HEK293 (cell line): ENCODE data around the gene TNFAIP1.

ENCODE experiments used
- OSR2 ChIP-seq: fragments of 450-650 bp; formaldehyde crosslinking; IDR thresholded peaks from 2 replicates; pipeline ENCODE4 v1.5.1; 2016; ENCODE audit warnings: missing biosample characterization, missing genetic modification characterization
- PRDM1 ChIP-seq: fragments of 450-650 bp; formaldehyde crosslinking; IDR thresholded peaks from 2 replicates; pipeline ENCODE4; 2016; ENCODE audit warnings: missing biosample characterization, missing genetic modification characterization
- SCRT1 ChIP-seq: fragments of 450-650 bp; formaldehyde crosslinking; IDR thresholded peaks from 2 replicates; pipeline ENCODE4 v1.5.1; 2016; ENCODE audit warnings: missing biosample characterization, missing genetic modification characterization, borderline replicate concordance
- SETDB1 ChIP-seq: IDR thresholded peaks from one replicate; pipeline ENCODE4 v1.6.1; 2017; ENCODE audit warnings: mild to moderate bottlenecking, low read length, moderate library complexity, mixed read lengths; ENCODE audit not compliant: insufficient read length
- YY1 ChIP-seq: fragments of 450-650 bp; formaldehyde crosslinking; IDR thresholded peaks from 2 replicates; pipeline ENCODE4 v1.5.1; 2018; ENCODE audit warnings: missing biosample characterization, missing genetic modification characterization
- ZNF184 ChIP-seq: fragments of 450-650 bp; IDR thresholded peaks from 2 replicates; pipeline ENCODE4 v1.5.1; 2018; ENCODE audit warnings: missing biosample characterization, mild to moderate bottlenecking, missing genetic modification characterization
- ZNF211 ChIP-seq: fragments of 450-650 bp; formaldehyde crosslinking; IDR thresholded peaks from 2 replicates; pipeline ENCODE4 v1.5.1; 2016; ENCODE audit warnings: low read depth, missing biosample characterization, missing genetic modification characterization
- TF ChIP-seq, protein P1 (sequence below): sonication (generic); formaldehyde crosslinking; IDR thresholded peaks from 2 replicates; pipeline ENCODE4 v1.8.1; 2022; ENCODE audit warnings: mild to moderate bottlenecking, moderate library complexity, missing genetic modification reagents

DNA sequence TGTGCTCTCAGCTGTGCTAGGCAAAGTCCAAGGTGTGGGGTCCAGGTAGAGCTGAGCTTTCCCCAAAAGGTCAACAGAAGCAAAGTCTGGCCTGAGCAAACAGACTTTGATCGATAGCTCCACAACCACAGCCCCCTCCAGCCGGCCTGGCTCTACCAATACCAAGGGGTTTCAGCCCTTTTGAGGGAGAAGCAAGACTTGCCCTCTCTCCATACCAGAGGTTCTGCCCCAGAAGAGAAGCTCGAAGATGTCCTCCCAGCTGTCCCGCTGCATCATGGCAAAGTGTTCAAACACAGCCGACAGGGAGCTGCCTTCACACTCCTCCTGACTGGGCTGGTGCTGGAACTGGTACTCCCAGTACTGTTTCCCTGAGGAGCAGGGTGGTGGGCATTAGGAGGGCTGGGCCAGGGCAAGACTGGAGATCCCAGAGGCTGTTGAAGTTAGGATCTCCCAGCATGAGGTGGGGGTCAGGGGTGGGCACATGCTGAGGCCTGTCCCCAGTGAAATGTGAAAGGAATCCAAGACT, 32.8 kb downstream of the TNFAIP1 start:
- TF ChIP-seq, protein P1, sequence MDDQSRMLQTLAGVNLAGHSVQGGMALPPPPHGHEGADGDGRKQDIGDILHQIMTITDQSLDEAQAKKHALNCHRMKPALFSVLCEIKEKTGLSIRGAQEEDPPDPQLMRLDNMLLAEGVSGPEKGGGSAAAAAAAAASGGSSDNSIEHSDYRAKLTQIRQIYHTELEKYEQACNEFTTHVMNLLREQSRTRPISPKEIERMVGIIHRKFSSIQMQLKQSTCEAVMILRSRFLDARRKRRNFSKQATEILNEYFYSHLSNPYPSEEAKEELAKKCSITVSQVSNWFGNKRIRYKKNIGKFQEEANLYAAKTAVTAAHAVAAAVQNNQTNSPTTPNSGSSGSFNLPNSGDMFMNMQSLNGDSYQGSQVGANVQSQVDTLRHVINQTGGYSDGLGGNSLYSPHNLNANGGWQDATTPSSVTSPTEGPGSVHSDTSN (CRISPR knock-in tag) = no peak
- TF ChIP-seq ZNF211 (tag by site-specific recombination) = no peak
- no peak for TF ChIP-seq PRDM1
- no peak for TF ChIP-seq SETDB1
- TF ChIP-seq ZNF184 (tag by site-specific recombination) = no peak
- no peak for TF ChIP-seq OSR2 (tag by site-specific recombination)
- no peak for TF ChIP-seq YY1
- TF ChIP-seq SCRT1 (tag by site-specific recombination) = no peak
